ENCODE data around the gene CORO2A. TPM values are rescaled to one million over a fixed set of nuclear protein-coding genes. Genes with fewer than 3 reads are reported as not detected.
A peak's percentile ranks its signal among the peaks of the same experiment; 100 is the strongest.

Gene CORO2A
- total RNA-seq, 1 experiment from 2014 or later, result 15.8 TPM

- Histone ChIP-seq H3K56ac (ENCODE audit: insufficient read length, low read depth, low read length) (no peak overlapping the region), H3K9me3 (ENCODE audit: control insufficient read depth, low read depth, low read length) (no peaks in the 10 kb centered on the region), H3T11ph (ENCODE audit: low read length) (no peak overlapping the region), H2BK120ac (ENCODE audit: low read depth, low read length, poor library complexity, severe bottlenecking) (no peak overlapping the region), H4K5ac (ENCODE audit: insufficient read length, low read depth, low read length) (no peak overlapping the region), H3K9ac (ENCODE audit: extremely low read depth, insufficient read length, low read length) (no peak overlapping the region), H3K4ac (ENCODE audit: low read depth, low read length) (no peak overlapping the region), H3K23ac (ENCODE audit: insufficient read length, low read depth, low read length) (no peak overlapping the region), H4K8ac (replicated peaks; ENCODE audit: insufficient read length, low read depth, low read length) (no peak overlapping the region), H2BK12ac (ENCODE audit: insufficient read length, low read depth, low read length) (no peak overlapping the region), H3K27me3 (ENCODE audit: insufficient read depth, low read length) (no peaks in the 10 kb centered on the region), H3K79me2 (ENCODE audit: insufficient read depth, low read length) (no peaks in the 10 kb centered on the region), H2AK5ac (ENCODE audit: insufficient read length, low read length) (no peak overlapping the region), H2AFZ (ENCODE audit: low read length) (no peak overlapping the region), H2BK15ac (ENCODE audit: low read depth, low read length) (no peak overlapping the region), H3K14ac (ENCODE audit: insufficient read depth, low read length) (no peak overlapping the region), H3K4me2 (ENCODE audit: insufficient read depth, insufficient read length, low read length) (no peak overlapping the region), H4K20me1 (ENCODE audit: control insufficient read depth, insufficient read depth, insufficient read length) (no peaks in the 10 kb centered on the region), H2BK5ac (ENCODE audit: insufficient read length, low read length) (no peak overlapping the region), H3K4me1 (ENCODE audit: insufficient read depth, low read length) (no peaks in the 10 kb centered on the region), H2BK20ac (ENCODE audit: low read depth, low read length, poor library complexity, severe bottlenecking) (no peak overlapping the region), H3K18ac (ENCODE audit: insufficient read length, low read depth, low read length) (no peak overlapping the region), H3K27ac (ENCODE audit: insufficient read length, low read depth, low read length) (no peak overlapping the region), H4K91ac (ENCODE audit: insufficient read length, low read depth, low read length) (no peak overlapping the region), H3K23me2 (ENCODE audit: insufficient read length, low read depth, low read length, poor library complexity, severe bottlenecking) (peaks cover 8% of the 10 kb centered on the region), H3K79me1 (ENCODE audit: insufficient read depth, low read depth, low read length, poor library complexity, severe bottlenecking) (no peaks in the 10 kb centered on the region)
- no peak for DNase-seq
- peaks cover 5 to 9% (median 6%) of the 10 kb centered on the region in 3 experiments; a peak in 4 of 7 replicates for H3K36me3 Mint-ChIP-seq (ENCODE audit: insufficient read depth in 1 of 3, low read depth in 3 of 3)
- peaks cover 12 to 13% of the 10 kb centered on the region in 2 experiments for H3K4me1 Mint-ChIP-seq
- peak overlapping the region; percentile 14 to 15; a peak in 2 of 5 replicates for H3K4me3 Mint-ChIP-seq
- H3K27me3 Mint-ChIP-seq (ENCODE audit: low read depth), result peaks cover 13% of the 10 kb centered on the region
- no peak for TF ChIP-seq CTCF (conservative IDR thresholded peaks at IDR 0.05)
- H3K27ac Mint-ChIP-seq, result no peak overlapping the region
- no peaks in the 10 kb centered on the region; a peak in 2 of 5 replicates for H3K9me3 Mint-ChIP-seq
- no CpG with 5 or more reads among the region's 3 CpGs for WGBS (ENCODE audit: extremely low coverage, insufficient read length, low lambda C conversion rate)
These were observed 72.0 kb downstream of the CORO2A start for GRCh38 chr9:98120476-98120875.
